GM18907 (cell line): ENCODE data around the gene DGKI.
A peak's percentile ranks its signal among the peaks of the same experiment; 100 is the strongest.
"Not testable (repeated sequence)": the region's sequence is repeated elsewhere in the genome, so short reads cannot be mapped to it uniquely, and the experiment has no call there.

Experiments
- ATAC-seq: cut with Tn5 transposase; IDR thresholded peaks from one replicate; pipeline ENCODE4 v1.9.1; 2021; ENCODE audit warnings: mild to moderate bottlenecking, moderate library complexity; ENCODE audit not compliant: unreplicated experiment

Gene DGKI

DNA sequence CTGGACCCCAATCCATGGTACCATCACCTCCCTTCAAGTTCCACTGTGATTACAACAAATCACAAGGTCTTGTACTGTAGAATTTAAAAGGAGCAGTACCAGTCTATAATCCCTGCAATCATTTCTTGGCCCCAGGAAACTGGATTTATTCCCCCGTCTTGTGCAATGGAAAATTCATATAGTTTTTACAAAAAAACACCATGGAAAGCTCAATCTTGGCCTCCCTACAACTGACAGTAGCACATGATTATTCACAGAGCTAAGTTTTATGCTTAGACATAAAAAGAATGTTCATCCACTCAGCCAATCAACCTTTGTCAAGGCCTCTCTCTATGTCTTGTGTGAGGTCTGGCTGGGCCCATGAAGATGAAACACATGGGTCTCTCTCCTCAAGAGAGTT lies 10.2 kb downstream of the DGKI start:
- no peak for ATAC-seq

DNA sequence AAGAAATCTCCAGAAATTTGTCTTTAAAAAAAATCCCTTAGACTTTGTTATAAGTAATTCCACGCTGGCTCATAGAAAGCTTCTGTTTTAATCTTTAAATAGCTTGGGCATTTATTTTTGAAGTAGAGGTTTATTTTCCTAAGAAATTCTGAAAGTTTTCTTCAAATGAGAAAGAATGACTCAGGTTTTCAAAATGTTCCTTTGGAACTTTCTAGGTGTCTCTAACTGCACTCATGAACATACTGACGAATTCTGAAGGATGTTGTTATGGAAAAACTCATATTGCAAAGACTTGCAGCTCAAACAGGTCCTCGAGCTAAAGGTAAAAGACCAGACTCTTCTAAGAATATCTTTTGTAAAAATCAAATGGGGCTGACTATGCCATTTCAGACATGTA lies 10.7 kb downstream of the DGKI start:
- ATAC-seq = no peak

DNA sequence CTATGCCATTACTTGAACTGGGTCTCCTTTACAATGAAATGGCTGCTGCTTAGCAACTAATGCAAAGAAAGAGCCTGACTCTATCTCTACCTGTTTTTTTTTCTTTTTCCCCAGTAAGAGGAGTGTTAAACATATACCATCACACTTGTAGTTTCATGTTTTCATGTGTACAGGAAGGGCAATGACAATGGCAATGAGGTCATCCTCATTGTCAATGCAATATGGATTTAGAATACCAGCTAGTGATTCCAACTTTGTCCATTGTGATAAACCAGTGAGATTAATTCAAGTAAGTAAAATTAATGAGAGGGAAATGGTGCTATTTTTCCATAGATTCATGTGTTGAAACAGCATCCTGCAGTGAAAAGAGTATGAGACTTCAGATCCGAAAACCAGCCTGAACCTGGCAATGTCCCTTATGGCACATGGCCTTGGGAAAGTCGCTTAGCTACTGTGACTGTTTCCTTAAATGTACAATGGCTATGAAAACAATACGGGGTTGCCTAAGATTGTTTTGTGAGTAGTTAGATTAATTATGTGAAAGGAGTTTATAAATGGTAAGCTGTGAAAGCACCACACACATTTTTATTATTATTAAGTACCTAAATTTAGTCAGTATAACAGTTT lies 11.2 kb downstream of the DGKI start:
- ATAC-seq = no peak

DNA sequence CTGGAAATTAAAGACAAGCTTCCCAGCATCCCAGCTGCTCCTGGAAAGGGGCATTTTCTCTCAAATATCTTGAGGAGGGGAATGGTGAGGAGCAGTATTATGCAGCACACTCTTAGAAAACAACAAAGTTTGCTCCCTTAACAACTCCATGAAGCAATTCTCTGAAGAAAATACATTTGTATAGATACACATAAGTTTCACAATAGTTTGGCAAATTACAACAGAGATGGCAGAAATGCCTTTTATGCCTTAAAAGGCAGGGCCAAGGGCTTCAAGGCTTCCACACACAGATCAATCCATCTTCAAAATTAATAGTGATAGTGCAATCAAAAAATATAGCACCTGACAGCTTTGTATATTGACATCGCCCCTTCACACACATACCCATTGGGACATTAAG lies 12.2 kb downstream of the DGKI start:
- ATAC-seq = no peak

DNA sequence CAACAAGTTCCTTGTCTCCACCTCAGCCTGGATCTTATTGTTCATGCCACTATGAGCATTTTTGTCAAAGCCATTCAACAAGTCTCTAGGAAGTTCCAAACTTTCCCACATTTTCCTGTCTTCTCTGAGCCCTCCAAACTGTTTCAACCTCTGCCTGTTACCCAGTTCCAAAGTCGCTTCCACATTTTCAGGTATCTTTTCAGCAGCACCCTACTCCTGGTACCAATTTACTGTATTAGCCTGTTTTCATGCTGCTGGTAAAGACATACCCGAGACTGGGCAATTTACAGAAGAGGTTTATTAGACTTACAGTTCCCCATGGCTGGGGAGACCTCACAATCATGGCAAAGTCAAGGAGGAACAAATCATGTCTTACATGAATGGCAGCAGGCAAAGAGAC lies 13.8 kb downstream of the DGKI start:
- ATAC-seq = not testable (repeated sequence)

DNA sequence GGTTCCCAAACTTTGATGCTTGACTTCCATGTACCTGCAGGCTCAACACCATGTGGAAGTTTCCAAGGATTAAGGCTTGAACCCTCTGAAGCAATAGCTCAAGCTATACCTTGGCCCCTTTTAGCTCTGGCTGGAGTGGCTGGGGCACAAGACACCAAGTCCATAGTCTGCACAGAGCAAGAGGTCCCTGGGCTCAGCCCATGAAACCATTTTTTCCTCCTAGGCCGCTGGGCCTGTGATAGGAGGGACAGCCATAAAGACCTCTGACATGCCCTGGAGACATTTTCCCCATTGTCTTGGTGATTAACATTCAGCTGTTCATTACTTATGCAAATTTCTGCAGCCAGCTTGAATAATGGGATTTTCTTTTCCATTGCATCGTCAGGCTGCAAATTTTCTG lies 14.4 kb downstream of the DGKI start:
- ATAC-seq = no peak

DNA sequence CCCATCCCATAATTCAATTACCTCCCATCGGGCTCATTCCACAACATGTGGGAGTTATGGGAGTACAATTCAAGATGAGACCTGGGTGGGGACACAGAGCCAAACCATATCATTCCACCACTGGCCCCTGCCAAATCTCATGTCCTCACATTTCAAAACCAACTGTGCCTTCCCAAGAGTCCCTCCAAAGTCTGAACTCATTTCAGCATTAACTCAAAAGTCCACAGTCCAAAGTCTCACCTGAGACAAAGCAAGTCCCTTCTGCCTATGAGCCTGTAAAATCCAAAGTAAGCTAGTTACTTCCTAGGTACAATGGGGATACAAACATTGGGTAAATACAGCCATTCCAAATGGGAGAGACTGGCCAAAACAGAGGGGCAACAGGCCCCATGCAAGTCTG lies 15.2 kb downstream of the DGKI start:
- ATAC-seq = not testable (repeated sequence)

DNA sequence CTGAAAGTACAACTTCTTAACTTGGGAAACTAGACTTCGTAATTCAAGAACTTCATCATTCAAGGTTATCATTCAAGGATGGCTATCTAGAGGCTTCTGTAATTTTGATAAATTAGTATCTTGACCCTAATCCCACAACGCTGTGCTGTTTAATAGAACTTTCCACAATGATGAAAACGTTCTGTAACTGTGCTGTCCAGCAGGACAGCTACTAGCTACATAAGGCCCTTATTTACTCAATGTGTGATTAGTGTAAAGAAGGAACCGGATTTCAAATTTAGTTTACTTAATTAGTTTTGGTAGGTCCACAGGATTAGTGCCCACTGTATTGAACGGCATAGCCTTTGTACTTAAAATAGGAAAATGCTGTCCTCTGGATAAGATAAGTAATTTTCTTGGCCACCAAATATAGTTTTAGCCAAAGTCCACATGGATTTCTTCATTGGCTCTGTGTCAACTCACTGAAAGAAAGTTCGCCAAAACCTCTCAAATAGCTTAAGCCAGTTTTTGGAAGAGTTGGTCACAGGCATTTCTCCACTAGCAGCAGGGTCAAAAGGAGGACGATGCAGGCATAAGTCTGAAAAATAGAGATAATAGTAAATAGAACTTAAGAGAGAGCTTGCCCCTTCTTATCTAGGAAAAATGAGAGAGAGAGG lies 17.3 kb downstream of the DGKI start:
- ATAC-seq = no peak

DNA sequence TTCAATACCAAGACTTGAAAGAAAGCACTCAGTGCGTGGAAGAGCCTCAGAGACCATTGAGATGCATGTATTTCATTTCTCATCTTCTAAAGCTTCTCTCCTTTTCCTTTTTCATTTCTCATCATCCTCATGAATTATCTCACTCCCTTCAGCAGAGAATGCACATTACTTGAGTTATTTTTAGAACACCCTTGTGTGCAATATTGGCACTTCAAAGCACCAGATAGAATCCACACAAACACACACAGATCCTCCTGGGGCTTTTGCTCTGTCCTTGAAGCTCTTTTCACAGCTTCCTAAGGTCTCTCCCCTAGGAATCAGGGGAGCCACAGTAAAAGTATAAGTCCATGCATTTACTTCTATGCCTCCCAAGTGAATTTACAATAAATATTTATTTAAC lies 18.3 kb downstream of the DGKI start:
- no peak for ATAC-seq

DNA sequence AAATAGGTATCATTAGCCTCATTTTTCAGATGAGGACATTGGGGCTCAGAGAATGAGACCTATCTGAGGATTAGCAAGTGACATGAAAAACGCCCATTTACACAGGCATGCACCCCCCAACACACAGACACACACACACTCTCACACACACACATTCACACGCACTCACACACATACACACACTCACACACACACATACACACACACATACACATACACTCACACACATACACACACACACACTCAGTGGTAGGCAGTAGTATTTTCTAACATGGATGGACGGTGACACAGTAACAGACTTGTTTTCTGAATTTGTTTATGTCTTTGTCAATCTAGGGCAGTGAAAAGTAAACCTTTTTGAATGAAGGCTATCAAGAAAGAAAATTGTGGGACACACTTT lies 21.3 kb downstream of the DGKI start:
- ATAC-seq = no peak

DNA sequence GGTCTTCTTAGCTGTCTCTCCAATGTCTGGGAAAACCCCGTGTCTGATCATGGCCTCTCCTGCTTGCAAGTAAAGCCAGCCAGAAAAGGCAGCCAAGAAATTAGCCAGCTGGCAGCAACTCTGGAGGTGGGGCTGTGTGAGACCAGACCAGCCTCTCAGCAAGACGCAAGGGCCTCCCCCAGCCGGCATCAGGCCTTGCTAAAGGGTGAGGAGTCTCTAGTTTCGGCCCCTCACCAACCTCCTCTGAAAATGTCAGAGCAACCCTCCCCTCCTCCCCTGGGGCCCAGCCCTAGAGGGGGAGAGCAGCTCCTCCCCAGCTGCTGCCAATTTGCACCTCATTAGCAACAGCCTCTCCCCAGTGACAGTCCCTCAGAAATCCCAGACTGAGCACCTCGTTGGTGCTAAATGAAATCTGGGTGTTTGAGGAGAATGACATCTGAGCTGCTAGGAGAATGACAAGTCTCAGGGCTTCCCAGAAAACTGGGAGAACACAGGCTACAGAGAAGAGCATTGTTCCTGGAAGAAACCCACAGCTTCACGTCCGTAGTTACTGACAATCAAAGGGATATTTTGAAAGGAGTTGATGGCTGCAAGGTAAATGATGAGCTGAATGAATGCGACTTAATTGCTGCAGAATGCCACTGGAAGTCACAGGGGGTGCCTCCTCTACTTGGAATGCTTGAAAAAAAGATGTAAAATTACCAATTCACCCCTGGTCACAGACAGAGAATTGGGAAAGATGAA lies 25.9 kb downstream of the DGKI start:
- ATAC-seq = peak; percentile 70

DNA sequence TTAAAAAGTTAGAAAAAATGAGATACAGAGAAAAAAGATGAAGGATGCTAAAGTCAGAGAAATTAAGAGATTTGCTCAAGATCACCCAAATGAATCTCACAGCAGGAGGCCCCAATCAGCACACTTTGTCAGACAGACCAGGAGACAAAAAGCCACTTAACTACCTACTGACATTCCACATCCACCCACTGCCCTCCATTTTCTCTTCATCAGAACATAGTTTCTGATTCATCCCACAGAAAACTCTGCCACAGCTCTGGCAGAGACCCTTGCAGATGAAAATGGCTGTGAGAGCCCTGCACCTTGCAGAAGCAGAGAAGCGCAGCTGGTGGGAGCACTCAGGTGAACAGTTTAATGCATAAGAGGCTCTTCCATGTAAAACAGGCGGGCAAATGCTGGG lies 26.6 kb downstream of the DGKI start:
- no peak for ATAC-seq

DNA sequence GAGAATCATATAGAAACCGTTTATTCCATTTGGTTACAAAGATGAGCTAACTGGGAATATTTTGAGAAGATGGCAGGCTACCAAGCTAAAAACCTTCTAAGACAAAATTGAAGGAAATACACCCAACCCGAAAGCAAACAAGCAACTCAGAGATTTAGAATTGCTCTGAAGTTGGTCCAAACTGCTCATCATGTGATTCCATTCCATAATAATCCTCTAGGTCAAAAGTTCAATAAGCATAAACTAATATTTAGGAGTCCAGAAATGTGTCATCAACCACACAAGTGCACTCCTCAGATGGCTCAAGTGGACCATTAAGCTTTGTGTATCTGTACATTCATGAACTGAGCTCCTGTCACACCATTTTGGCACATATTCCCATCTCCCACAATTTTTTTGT lies 28.7 kb downstream of the DGKI start:
- no peak for ATAC-seq

DNA sequence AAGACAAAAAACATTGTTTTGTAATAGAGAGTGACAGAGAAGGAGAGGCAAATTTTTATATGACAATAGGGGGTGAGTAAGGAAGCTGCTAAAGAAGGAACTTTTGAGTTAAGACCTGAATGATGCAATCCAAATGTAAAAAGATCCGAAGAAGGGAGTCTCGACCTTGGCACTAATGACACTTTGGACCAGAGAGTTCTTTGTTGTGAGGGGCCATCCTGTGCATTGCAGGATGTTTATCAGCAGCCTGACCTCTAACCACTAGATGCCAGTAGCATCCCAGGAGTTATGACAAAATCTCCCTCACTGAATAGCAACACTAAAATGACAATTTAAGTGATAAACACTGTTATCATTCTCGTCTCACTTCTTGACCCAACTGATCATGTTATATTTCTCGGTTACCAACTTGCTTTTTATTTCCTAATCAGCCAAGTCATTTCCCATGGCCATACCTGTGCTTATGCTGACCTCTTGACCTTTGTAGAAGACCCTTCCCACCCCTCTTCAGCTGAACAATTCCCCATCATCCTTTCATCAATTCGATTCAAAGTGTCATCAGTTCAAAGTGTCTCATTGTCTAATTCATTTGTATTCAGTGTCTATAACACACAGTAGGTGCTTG lies 30.0 kb downstream of the DGKI start:
- no peak for ATAC-seq

DNA sequence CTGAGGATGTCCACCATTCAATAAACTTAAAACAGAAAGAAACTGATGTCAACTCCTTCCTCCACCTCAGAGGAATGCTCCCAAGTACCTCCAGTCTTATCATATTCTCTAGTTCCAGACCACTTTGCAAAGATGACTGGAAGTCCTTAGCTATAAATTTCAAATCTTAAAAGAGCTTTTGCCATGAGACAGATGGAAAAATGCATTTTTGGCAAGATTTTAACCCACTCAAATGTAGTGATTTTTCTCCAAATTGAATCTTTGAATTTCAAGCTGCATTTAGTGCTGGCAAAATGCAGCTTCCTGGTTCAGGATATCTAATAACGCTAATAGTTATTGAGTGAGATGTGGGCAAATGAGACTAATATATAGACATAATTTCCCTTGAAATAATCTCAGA lies 33.2 kb downstream of the DGKI start:
- no peak for ATAC-seq

DNA sequence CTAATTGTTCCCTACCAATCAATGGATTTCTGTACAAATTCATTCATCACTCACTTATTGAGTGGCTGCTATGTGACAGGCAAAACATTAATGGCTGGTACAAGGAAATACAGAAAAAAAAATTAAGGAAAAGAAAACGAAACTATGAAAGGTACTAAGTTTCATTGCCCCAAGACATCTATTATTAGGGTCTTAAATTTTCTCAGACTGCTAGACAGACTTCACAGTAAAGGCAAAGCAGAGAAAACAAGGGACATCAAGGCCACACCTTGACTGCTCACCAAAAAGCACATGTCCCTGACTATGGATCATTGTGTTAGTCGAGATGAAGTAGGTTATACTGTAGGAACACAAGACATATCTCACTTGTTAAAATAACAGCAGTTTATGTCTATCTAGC lies 36.5 kb downstream of the DGKI start:
- no peak for ATAC-seq

DNA sequence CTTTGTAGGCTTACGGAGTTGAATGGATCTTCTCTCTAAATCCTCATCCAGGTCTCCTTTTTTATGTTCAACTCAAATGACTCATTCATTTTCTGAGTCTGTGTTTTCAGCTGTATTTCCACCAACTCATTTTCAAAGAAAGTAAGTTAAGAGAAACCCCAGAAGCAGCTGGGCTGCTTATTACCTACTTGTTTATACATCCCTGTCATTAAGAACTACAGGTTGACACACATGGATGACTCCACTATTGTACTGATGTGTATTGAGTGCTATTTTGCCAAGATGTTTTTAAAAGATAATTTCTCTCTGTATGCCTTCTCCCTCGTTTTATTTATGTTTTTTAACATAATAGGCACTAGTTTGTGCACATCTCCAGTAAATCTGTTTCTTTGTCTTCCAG lies 41.9 kb downstream of the DGKI start:
- peak; percentile 53 for ATAC-seq

DNA sequence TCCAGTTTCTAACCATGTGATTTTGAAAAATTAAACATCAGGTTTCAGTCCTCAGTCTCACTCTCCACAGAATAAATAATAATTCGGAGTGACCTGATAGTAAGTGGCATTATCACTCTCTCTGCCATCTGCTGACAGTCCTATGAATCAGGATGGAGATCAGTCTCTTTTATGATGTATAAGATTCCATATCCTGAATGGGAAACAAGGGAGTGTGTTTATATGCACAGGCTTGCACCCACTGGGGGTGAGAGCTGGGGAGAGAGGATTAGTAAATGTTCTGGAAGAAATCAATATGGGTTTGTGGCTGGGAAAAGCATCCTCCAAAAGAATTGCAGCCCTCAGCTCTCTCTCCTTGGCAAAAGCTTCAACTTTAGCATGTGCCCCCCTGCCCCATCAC lies 45.3 kb downstream of the DGKI start:
- no peak for ATAC-seq

DNA sequence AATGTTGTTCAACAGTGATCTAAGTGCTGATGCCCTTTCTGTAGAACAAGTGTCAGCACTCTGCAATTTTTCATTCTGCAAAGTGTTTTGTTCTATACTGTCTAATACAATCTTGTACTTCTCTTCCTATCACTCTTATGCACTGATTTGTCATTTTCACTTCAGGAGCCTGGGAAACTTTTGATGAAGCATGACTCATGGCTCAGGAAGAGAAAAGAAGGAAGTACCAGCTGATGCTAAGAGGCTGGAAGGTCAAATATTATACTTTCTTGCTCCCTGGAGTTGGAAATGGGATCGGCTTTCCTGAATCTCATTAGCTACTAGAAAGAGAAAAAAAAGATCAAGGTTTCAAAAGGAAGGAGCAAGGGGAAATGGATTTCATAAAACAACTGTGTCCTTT lies 45.8 kb downstream of the DGKI start:
- no peak for ATAC-seq

DNA sequence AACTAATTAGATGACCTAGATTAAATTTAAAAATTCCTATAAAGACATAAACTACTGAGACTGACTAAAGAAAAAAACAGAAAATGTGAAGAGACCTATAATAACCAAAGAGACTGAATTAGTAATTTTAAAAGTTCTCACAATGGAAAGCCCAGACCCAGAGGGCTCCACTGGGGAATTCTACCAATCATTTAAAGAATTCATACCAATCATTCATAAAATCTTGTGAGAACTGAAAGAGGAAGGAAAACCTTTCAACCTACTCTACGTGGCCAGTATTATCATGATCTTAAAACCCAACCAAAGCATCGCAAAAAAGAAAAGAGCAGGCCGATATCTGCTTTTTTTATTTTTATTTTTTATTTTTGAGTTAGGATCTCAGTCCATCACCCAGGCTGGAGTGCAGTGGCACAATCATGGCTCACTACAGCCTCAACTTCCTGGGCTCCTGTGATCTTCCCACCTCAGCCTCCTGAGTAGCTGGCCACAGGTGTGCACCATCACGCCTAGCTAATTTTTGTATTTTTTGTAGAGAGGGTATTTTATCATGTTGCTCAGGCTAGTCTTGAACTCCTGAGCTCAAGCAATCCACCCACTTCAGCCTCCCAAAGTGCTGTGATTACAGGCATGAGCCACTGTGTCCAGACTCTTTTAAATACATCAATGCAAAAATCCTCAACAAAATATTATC lies 48.6 kb downstream of the DGKI start:
- peak; percentile 98 for ATAC-seq

DNA sequence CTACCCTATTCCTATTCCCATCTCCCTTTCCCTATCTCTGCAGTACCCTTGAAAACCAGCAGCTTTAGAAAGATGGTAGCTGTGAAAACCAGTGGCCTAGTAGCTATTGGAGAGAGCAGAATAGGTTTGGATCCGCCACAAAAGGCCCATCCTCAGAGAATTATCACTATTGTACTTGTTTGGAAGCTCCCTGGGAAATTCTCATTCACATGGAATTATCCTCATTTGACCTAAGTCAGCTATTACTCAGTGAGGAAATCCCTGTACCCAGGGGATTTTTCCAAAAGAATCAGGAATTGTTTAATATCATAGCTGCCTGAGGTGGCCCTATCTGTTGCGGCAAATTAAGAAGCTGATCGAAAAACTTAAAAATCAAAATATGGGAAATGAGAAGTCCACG lies 51.6 kb downstream of the DGKI start:
- ATAC-seq = no peak
